SU-DHL-6 (cell line): ENCODE measurements around the gene DAPK1.

Experiments used
- H2AFZ ChIP-seq: fragments of 200-600 bp; sonication (generic); 2 replicates; pipeline ENCODE4 v1.6.1; 2014; ENCODE audit warnings: low read depth, mild to moderate bottlenecking, moderate library complexity, mixed read lengths, antibody characterized with exemption, low read length; ENCODE audit not compliant: severe bottlenecking
- H3F3A ChIP-seq: fragments of 200-600 bp; shearing (Covaris generic); 2 replicates; pipeline ENCODE4 v1.6.0; 2016; ENCODE audit warnings: antibody characterized with exemption, mild to moderate bottlenecking; ENCODE audit not compliant: insufficient read depth
- H3K27ac ChIP-seq: fragments of 200-600 bp; sonication (generic); 2 replicates; pipeline ENCODE4 v1.5.1; 2016; ENCODE audit warnings: low read depth, mild to moderate bottlenecking, low read length, moderate library complexity, mixed read lengths
- H3K27me3 ChIP-seq: fragments of 200-600 bp; sonication (generic), shearing (Covaris generic); 2 replicates; pipeline ENCODE4 v1.6.0; 2014; ENCODE audit warnings: mild to moderate bottlenecking, low read length
- H3K36me3 ChIP-seq: fragments of 200-600 bp; sonication (generic); 2 replicates; pipeline ENCODE4 v1.6.1; 2014; ENCODE audit warnings: mild to moderate bottlenecking, low read length, mixed read lengths
- H3K4me2 ChIP-seq: fragments of 300-600, 200-600 bp; shearing (Covaris generic), sonication (generic); 2 replicates; pipeline ENCODE4 v1.6.0; 2014; ENCODE audit warnings: low read length, low read depth, mild to moderate bottlenecking; ENCODE audit not compliant: poor library complexity, severe bottlenecking
- H3K4me3 ChIP-seq: fragments of 200-600 bp; sonication (generic); 2 replicates; pipeline ENCODE4 v1.5.1; 2014; ENCODE audit warnings: antibody characterized with exemption, low read length, mild to moderate bottlenecking, mixed read lengths; ENCODE audit not compliant: insufficient read depth, poor library complexity, severe bottlenecking
- H3K79me2 ChIP-seq: fragments of 200-600 bp; sonication (generic); 2 replicates; pipeline ENCODE4 v1.6.1; 2014; ENCODE audit warnings: mild to moderate bottlenecking, low read length, moderate library complexity; ENCODE audit not compliant: insufficient read depth
- H3K9ac ChIP-seq: fragments of 200-600 bp; sonication (generic); 2 replicates; pipeline ENCODE4 v1.7.0; 2014; ENCODE audit warnings: mild to moderate bottlenecking, low read length
- H3K9me2 ChIP-seq: fragments of 200-600 bp; sonication (generic); replicated peaks from 2 replicates; pipeline ENCODE4 v1.6.1; 2014; ENCODE audit warnings: low read length; ENCODE audit not compliant: insufficient read depth
- H3K9me3 ChIP-seq: fragments of 200-600 bp; sonication (generic); 2 replicates; pipeline ENCODE4 v1.6.1; 2014; ENCODE audit warnings: low read length, mixed read lengths; ENCODE audit not compliant: insufficient read depth
- H4K20me1 ChIP-seq: fragments of 200-600 bp; sonication (generic); 2 replicates; pipeline ENCODE4 v1.6.1; 2014; ENCODE audit warnings: low read depth, mild to moderate bottlenecking, antibody characterized with exemption, low read length, moderate library complexity, mixed read lengths
- CTCF ChIP-seq: fragments of 200-600 bp; sonication (generic); IDR thresholded peaks from one replicate; pipeline ENCODE4 v1.5.1; 2017; ENCODE audit warnings: antibody characterized with exemption, mild to moderate bottlenecking, low read length, moderate library complexity; ENCODE audit not compliant: insufficient read depth, poor library complexity, severe bottlenecking
- EZH2phosphoT487 ChIP-seq: fragments of 200-600 bp; sonication (generic), shearing (Covaris generic); conservative IDR thresholded peaks from 2 replicates; pipeline ENCODE4 v1.6.1; 2018; ENCODE audit warnings: mild to moderate bottlenecking, antibody characterized with exemption, low read length, moderate library complexity, mixed read lengths

The DAPK1 gene

GRCh38 chr9:87707805-87708506, 210.3 kb downstream of the DAPK1 start:
- Histone ChIP-seq H3K4me2 (no peak overlapping the region), H3K79me2 (no peaks in the 10 kb centered on the region)
- TF ChIP-seq CTCF: no peak
- no peak for TF ChIP-seq EZH2phosphoT487

GRCh38 chr9:87708546-87708945, 210.9 kb downstream of the DAPK1 start:
- H3F3A ChIP-seq: no peaks in the 10 kb centered on the region
- no peak overlapping the region for H3K4me3 ChIP-seq
- H3K9me3 ChIP-seq: no peaks in the 10 kb centered on the region
- H3K4me2 ChIP-seq: no peak overlapping the region
- H3K9ac ChIP-seq: no peak overlapping the region
- no peak for TF ChIP-seq EZH2phosphoT487
- no peak for TF ChIP-seq CTCF
- no peaks in the 10 kb centered on the region for H3K79me2 ChIP-seq
- no peaks in the 10 kb centered on the region for H3K36me3 ChIP-seq
- H4K20me1 ChIP-seq: no peaks in the 10 kb centered on the region
- H2AFZ ChIP-seq: no peak overlapping the region
- no peak overlapping the region for H3K27ac ChIP-seq
- H3K9me2 ChIP-seq: no peaks in the 10 kb centered on the region
- no peaks in the 10 kb centered on the region for H3K27me3 ChIP-seq

More at GRCh38 chr9:87707805-87708506, 210.3 kb downstream of the DAPK1 start:
- Histone ChIP-seq H2AFZ (no peak overlapping the region), H3K9me2 (no peaks in the 10 kb centered on the region), H3K9me3 (no peaks in the 10 kb centered on the region), H3K27ac (no peak overlapping the region), H4K20me1 (no peaks in the 10 kb centered on the region), H3K4me3 (no peak overlapping the region), H3K27me3 (no peaks in the 10 kb centered on the region), H3K9ac (no peak overlapping the region), H3K36me3 (no peaks in the 10 kb centered on the region), H3F3A (no peaks in the 10 kb centered on the region)

GRCh38 chr9:87708986-87709728, 211.5 kb downstream of the DAPK1 start:
- Histone ChIP-seq H3K4me2 (no peak overlapping the region), H3K79me2 (no peaks in the 10 kb centered on the region), H3F3A (no peaks in the 10 kb centered on the region), H3K27me3 (no peaks in the 10 kb centered on the region), H3K27ac (no peak overlapping the region), H3K9ac (no peak overlapping the region), H2AFZ (no peak overlapping the region), H3K36me3 (no peaks in the 10 kb centered on the region), H4K20me1 (no peaks in the 10 kb centered on the region), H3K9me2 (no peaks in the 10 kb centered on the region), H3K4me3 (no peak overlapping the region), H3K9me3 (no peaks in the 10 kb centered on the region)
- no peak for TF ChIP-seq CTCF
- no peak for TF ChIP-seq EZH2phosphoT487
